ENCODE measurements around the gene RFWD3. TPM values are rescaled to one million over a fixed set of nuclear protein-coding genes. Genes with fewer than 3 reads are reported as not detected.

The RFWD3 gene
- total RNA-seq, 4 donors from 2014 or later: 6.8 to 13.3 (median 10.1) TPM

DNA sequence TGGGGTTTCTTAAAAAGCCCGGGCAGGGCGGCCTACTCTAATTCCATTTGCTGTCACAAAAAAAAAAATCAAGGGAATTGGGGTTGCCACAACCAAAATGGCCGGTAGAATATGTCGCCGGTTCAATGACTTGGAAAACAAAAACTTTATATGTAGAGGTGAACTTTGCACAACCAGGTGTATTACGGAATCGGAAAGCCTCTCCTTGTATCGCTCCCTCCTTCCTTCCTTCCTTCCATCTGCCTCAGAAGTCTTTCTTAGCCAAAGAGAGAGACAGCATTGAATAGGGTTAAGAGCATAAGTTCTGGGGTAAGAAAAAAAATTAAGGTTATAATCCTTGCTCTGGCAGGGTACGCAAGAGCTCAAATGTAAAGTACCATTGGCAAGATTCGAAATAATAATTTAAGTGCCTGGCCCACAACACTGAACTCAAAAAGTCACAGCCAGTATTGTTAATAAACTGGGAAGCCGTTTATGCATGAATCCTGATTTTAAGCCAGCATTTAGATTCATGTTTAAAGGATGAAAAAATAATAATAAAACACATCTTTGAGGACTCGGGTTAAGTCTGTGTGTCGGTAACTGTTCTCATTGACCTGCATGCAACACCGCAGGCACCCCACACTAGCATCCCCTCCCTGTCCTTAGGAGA lies 59.2 kb downstream of the RFWD3 start:
- peak overlapping the region; percentile 71 to 96 (median 80) for H3K4me3 ChIP-seq
- H3K27me3 ChIP-seq: no peaks in the 10 kb centered on the region
- H3K27ac ChIP-seq (replicated peaks in 1 of 4): peak overlapping the region; percentile 88 to 96 (median 95)
- H3K9me3 ChIP-seq: no peaks in the 10 kb centered on the region
- H3K36me3 ChIP-seq: no peaks in the 10 kb centered on the region
- intact Hi-C loops (cut with DNase I): no loop called here
- 12% methylated on average over 14 of the region's 14 CpGs for WGBS
- no peak for DNase-seq (ENCODE audit: extremely low spot score)
- TF ChIP-seq POLR2A (IDR thresholded peaks at IDR 0.05; ENCODE audit: low read depth) (no peak), EP300 (IDR thresholded peaks at IDR 0.05) (no peak), POLR2AphosphoS5 (IDR thresholded peaks at IDR 0.05) (no peak)
- TF ChIP-seq, protein P1, sequence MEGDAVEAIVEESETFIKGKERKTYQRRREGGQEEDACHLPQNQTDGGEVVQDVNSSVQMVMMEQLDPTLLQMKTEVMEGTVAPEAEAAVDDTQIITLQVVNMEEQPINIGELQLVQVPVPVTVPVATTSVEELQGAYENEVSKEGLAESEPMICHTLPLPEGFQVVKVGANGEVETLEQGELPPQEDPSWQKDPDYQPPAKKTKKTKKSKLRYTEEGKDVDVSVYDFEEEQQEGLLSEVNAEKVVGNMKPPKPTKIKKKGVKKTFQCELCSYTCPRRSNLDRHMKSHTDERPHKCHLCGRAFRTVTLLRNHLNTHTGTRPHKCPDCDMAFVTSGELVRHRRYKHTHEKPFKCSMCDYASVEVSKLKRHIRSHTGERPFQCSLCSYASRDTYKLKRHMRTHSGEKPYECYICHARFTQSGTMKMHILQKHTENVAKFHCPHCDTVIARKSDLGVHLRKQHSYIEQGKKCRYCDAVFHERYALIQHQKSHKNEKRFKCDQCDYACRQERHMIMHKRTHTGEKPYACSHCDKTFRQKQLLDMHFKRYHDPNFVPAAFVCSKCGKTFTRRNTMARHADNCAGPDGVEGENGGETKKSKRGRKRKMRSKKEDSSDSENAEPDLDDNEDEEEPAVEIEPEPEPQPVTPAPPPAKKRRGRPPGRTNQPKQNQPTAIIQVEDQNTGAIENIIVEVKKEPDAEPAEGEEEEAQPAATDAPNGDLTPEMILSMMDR (IDR thresholded peaks at IDR 0.05): no peak
- peaks cover 37 to 46% (median 42%) of the 10 kb centered on the region in 4 donors for H3K4me1 ChIP-seq

DNA sequence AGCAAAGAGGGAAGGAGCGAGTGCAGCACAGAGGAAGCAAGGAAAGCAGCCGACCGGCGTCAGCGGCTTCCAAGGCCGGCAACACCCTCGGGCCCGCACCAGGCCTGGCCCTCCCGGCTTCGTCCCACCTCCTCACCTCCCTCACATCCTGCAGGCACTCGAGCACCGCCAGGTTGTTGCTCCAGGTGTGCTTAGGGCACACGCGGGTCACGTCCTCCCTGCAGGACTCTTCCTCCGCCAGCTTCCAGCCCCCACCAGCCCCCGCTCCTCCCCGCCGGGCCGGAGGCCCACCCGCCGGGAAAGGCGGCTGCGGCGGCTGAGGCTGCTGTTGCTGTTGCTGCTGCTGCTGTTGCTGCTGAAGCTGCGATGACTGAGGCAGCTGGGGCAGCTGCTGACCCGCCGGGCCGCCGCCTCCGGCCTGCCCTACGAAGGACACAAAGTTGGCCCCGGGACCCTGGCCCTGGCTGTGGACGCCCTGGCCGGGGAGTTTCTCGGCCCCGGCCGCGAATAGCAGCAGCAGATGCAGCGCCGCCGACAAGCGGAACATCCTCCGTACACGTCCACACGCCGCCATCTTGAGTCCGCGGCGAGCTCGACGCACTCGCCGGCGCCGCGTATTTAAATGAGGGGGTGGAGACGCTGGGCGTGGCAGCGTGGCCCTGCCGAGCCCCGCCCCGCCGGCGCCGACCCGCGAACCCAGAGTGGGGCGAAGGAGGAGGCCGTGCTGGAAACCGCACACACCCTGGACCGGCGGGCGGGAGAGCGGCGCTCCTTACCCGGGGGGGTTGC lies 60.0 kb downstream of the RFWD3 start, which contains the start of gene GLG1:
Gene GLG1 (minus strand): TSS at position 594 of the 789 bp plus-strand sequence. CDS start 20 bp downstream, at position 574.
- Histone ChIP-seq H3K4me3 (peak within 1 kb of the TSS; percentile 71 to 96 (median 80)), H3K27me3 (no peaks in the 10 kb centered on the region), H3K4me1 (peaks cover 37 to 53% (median 47%) of the 10 kb centered on the region in 4 donors), H3K36me3 (no peaks in the 10 kb centered on the region), H3K9me3 (no peaks in the 10 kb centered on the region), H3K27ac (replicated peaks in 1 of 4) (peak within 1 kb of the TSS; percentile 88 to 96 (median 95))
- DNase-seq (ENCODE audit: extremely low spot score): peak; percentile 96
- intact Hi-C loops (cut with DNase I): no loop called here
- TF ChIP-seq, protein P1 (IDR thresholded peaks at IDR 0.05): no peak
- TF ChIP-seq POLR2A (IDR thresholded peaks at IDR 0.05; ENCODE audit: low read depth): peak; percentile 76
- TF ChIP-seq EP300 (IDR thresholded peaks at IDR 0.05): no peak
- peak; percentile 91 to 96 for TF ChIP-seq POLR2AphosphoS5 (IDR thresholded peaks at IDR 0.05)
- 1% methylated on average over 25 of the region's 77 CpGs for WGBS

DNA sequence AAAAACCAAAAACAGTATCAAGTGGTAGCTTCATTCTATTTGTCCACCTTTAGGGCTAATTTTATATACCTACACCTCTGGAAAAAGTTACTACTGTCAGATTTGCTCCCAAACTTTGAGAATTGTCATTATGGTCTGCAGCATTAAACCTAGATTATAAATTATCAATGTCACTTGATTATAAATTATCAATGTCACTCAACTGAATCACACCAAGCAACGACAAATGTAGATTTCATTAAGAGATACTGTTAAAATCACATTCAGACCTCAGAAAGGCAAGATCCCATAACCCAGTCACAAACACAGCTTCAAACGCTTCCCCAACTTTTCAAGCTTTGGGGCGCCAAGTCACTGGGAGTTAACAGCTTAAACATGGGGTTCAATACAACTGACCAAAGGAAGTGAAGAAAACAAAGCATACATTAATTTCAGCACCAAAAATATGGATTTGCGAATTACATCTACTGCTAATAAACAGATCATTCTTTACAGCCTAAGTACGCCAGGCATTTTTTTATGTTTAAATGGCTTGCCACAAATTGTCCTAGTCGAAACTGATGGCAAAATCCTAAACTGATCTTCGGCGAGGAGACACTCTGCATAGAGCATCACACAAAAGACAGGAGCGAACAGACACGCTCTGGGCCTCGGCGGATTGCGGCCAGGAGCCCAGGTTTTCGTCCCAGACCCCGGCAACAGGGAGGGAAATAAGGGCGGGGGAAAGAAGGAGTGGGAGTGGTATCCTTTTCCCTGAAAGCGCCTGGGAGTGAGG lies 60.7 kb downstream of the RFWD3 start:
- 3% methylated on average over 16 of the region's 17 CpGs for WGBS
- no peaks in the 10 kb centered on the region for H3K36me3 ChIP-seq
- no peaks in the 10 kb centered on the region for H3K27me3 ChIP-seq
- TF ChIP-seq POLR2A (IDR thresholded peaks at IDR 0.05; ENCODE audit: low read depth): no peak
- TF ChIP-seq POLR2AphosphoS5 (IDR thresholded peaks at IDR 0.05): no peak
- TF ChIP-seq EP300 (IDR thresholded peaks at IDR 0.05): no peak
- TF ChIP-seq, protein P1 (IDR thresholded peaks at IDR 0.05): no peak
- intact Hi-C loops (cut with DNase I): no loop called here
- peaks cover 37 to 61% (median 52%) of the 10 kb centered on the region in 4 donors for H3K4me1 ChIP-seq
- no peak for DNase-seq (ENCODE audit: extremely low spot score)
- H3K27ac ChIP-seq (replicated peaks in 1 of 4): peak overlapping the region; percentile 88 to 96 (median 95)
- no peaks in the 10 kb centered on the region for H3K9me3 ChIP-seq
- peak overlapping the region; percentile 71 to 96 (median 80) for H3K4me3 ChIP-seq

DNA sequence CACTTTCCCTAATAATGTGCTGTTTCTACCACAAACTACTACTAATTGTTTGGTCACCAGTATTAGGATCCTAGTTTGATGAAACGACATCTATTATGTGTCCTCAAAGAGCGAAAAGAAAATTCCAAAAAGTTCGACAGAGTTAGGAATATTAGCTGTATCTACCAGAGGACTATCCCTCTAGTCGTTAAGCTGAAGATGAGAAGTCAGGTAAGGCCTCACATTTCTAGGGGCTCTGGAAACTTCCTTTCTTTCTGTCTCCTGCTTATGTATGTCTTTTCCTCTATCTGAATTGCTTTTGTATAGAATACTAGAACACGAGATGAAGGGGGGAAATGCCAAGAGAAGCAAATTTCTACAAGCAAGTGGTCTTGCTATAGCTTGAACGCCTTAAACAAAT lies 61.3 kb downstream of the RFWD3 start:
- DNase-seq (ENCODE audit: extremely low spot score): no peak
- Histone ChIP-seq H3K4me3 (peak overlapping the region; percentile 71 to 96 (median 80)), H3K4me1 (peaks cover 38 to 64% (median 58%) of the 10 kb centered on the region in 4 donors), H3K9me3 (no peaks in the 10 kb centered on the region), H3K27ac (replicated peaks in 1 of 4) (peak overlapping the region; percentile 88 to 96 (median 95)), H3K27me3 (no peaks in the 10 kb centered on the region), H3K36me3 (no peaks in the 10 kb centered on the region)
- TF ChIP-seq POLR2A (IDR thresholded peaks at IDR 0.05; ENCODE audit: low read depth) (no peak), POLR2AphosphoS5 (IDR thresholded peaks at IDR 0.05) (no peak), EP300 (IDR thresholded peaks at IDR 0.05) (no peak)
- TF ChIP-seq, protein P1 (IDR thresholded peaks at IDR 0.05): no peak
- intact Hi-C loops (cut with DNase I): no loop called here
- WGBS: 46% methylated on average over 6 of the region's 6 CpGs
